Tibial nerve (tissue), 4 donors: ENCODE results near the gene UPK2. TPM values are rescaled to one million over a fixed set of nuclear protein-coding genes. Genes with fewer than 3 reads are reported as not detected.
A peak's percentile ranks its signal among the peaks of the same experiment; 100 is the strongest.

Experiments used
- DNase-seq, 2 donors: peaks; one replicate each; pipeline ENCODE4 v3.0.0-alpha.2; 2019; ENCODE audit warnings: low spot score in 2 of 2
- H3K27ac ChIP-seq, 4 donors: fragments of 200-600 bp; sonication (generic) in 3 of 4; one replicate each; pipeline ENCODE4 v1.5.1; 2017 to 2019; ENCODE audit warnings: mild to moderate bottlenecking in 1 of 4
- H3K27me3 ChIP-seq, 2 donors: fragments of 200-600 bp; sonication (generic) in 1 of 2; one replicate each; pipeline versions ENCODE4 v1.5.1 to v1.6.0; 2017 to 2019
- H3K36me3 ChIP-seq, 3 donors: fragments of 200-600 bp; sonication (generic); one replicate each; pipeline ENCODE4 v1.5.1; 2018 to 2019
- H3K4me1 ChIP-seq, 4 donors: fragments of 200-600 bp; sonication (generic) in 3 of 4; one replicate each; pipeline ENCODE4 v1.5.1; 2017 to 2019
- H3K4me3 ChIP-seq, 4 donors: fragments of 200-600 bp; sonication (generic) in 3 of 4; one replicate each; pipeline ENCODE4 v1.5.1; 2017 to 2019; ENCODE audit warnings: mild to moderate bottlenecking in 1 of 4, moderate library complexity in 1 of 4
- H3K9me3 ChIP-seq, 4 donors: fragments of 200-600 bp; sonication (generic) in 3 of 4; one replicate each; pipeline ENCODE4 v1.5.1; 2017 to 2019
- EP300 ChIP-seq, 2 donors: sonication (generic); formaldehyde crosslinking; IDR thresholded peaks; one replicate each; pipeline ENCODE4 v1.6.1; 2017; ENCODE audit warnings: antibody characterized with exemption in 2 of 2, mild to moderate bottlenecking in 1 of 2
- POLR2A ChIP-seq, 2 donors: fragments of 450-650 bp; IDR thresholded peaks; one replicate each; pipeline ENCODE4 v1.6.1; 2017; ENCODE audit warnings: antibody characterized with exemption in 2 of 2, mild to moderate bottlenecking in 2 of 2, moderate library complexity in 2 of 2
- WGBS, 2 donors: methylation state at CpG; one replicate each; pipeline ENCODE4 v1.1.5; 2018; 5-methylcytosine and 5-hydroxymethylcytosine counted together
- small RNA-seq: library from RNA; depleted of rRNA; stranded (forward); fragments of <200 nt; gene quantifications from one replicate; pipeline ENCODE3, GENCODE V24; 2016
- total RNA-seq, 4 donors: library from RNA; depleted of rRNA; stranded (reverse); fragments of >200 nt; gene quantifications; one replicate each; pipeline ENCODE4 v1.1.0, GENCODE V29; 2016
- TF ChIP-seq, protein P1 (sequence below), 5 experiments: fragments of 200-600 bp in 3 of 5; fragments of 450-650 bp in 2 of 5; sonication (generic) in 3 of 5; IDR thresholded peaks; one replicate each; pipeline ENCODE4 v1.5.1; 2016 to 2019; ENCODE audit warnings: antibody characterized with exemption in 5 of 5, mild to moderate bottlenecking in 3 of 5, moderate library complexity in 2 of 5

UPK2 gene
- total RNA-seq, 4 donors from 2014 or later, result not detected

DNA sequence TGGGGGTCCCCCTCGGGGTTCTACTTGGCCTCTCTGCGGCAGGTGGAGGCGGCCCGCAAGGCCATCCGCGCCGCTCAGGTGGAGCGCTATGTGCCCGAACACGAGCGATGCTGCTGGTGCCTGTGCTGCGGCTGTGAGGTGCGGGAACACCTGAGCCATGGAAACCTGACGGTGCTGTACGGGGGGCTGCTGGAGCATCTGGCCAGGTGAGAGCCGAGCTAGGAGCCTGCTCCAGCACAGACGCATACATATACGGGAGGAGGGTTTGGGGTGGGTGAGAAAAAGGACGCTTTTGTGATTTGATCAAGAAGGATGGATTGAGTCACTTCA lies 42.3 kb downstream of the UPK2 start:
- H3K27ac ChIP-seq, result peak overlapping the region; percentile 76 to 92 (median 84)
- H3K27me3 ChIP-seq, result no peaks in the 10 kb centered on the region
- H3K9me3 ChIP-seq, result no peaks in the 10 kb centered on the region
- no peak for DNase-seq
- TF ChIP-seq EP300 (IDR thresholded peaks at IDR 0.05) (no peak), POLR2A (IDR thresholded peaks at IDR 0.05) (no peak)
- TF ChIP-seq, protein P1, sequence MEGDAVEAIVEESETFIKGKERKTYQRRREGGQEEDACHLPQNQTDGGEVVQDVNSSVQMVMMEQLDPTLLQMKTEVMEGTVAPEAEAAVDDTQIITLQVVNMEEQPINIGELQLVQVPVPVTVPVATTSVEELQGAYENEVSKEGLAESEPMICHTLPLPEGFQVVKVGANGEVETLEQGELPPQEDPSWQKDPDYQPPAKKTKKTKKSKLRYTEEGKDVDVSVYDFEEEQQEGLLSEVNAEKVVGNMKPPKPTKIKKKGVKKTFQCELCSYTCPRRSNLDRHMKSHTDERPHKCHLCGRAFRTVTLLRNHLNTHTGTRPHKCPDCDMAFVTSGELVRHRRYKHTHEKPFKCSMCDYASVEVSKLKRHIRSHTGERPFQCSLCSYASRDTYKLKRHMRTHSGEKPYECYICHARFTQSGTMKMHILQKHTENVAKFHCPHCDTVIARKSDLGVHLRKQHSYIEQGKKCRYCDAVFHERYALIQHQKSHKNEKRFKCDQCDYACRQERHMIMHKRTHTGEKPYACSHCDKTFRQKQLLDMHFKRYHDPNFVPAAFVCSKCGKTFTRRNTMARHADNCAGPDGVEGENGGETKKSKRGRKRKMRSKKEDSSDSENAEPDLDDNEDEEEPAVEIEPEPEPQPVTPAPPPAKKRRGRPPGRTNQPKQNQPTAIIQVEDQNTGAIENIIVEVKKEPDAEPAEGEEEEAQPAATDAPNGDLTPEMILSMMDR (IDR thresholded peaks at IDR 0.05), result no peak
- WGBS, 2 donors, result 1 to 2% methylated on average over 15 to 19 of the region's 19 CpGs
- H3K36me3 ChIP-seq, result peaks cover 0 to 43% (median 9%) of the 10 kb centered on the region in 3 donors
- H3K4me3 ChIP-seq, result peak overlapping the region; percentile 83 to 96 (median 92)
- H3K4me1 ChIP-seq, result peaks cover 0 to 34% (median 20%) of the 10 kb centered on the region in 4 donors

DNA sequence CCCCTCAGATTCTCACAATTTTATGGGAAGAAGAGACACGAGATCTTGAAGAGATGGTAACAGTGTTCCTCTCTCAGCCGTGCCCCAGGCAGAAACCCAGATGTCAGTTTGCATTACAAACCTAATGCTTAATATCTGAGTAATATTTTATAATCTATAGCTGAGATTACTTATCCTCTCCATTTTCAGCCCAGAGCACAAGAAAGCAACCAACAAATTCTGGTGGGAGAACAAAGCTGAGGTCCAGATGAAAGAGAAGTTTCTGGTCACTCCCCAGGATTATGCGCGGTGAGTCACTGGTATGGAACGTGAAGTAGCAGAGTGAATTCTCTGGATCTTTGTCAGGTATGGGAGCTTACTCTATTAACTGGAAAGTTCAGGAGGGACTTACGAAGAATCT lies 42.7 kb downstream of the UPK2 start:
- no peak for DNase-seq
- no peak for TF ChIP-seq EP300 (IDR thresholded peaks at IDR 0.05)
- TF ChIP-seq, protein P1 (IDR thresholded peaks at IDR 0.05), result no peak
- 48 to 53% methylated on average over 6 of the region's 6 CpGs for WGBS, 2 donors

DNA sequence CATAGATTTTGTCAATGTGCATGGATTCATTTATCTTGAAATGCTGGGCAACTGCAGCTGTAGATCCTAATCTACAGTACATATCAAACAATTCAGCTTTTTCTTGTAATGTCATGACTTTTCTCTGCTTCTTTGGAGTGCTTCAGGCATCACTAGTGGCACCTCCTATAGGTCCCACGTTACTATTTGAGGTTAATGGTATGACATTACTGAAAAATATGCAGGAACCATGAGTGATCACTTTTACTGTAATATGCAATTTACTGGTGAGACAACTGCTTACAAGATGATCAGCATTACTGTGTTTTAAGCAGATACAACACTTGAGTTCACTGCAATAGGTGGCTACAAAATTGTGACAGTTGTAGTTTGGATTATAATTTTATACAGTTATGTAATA lies 44.8 kb downstream of the UPK2 start:
- 38 to 43% methylated on average over 1 of the region's 1 CpG for WGBS, 2 donors
- peaks cover 0 to 67% (median 9%) of the 10 kb centered on the region in 3 donors for H3K36me3 ChIP-seq
- H3K27ac ChIP-seq, result no peak overlapping the region
- H3K4me3 ChIP-seq, result no peak overlapping the region
- H3K4me1 ChIP-seq, result peaks cover 0 to 34% (median 20%) of the 10 kb centered on the region in 4 donors
- TF ChIP-seq EP300 (IDR thresholded peaks at IDR 0.05), result no peak
- TF ChIP-seq, protein P1 (IDR thresholded peaks at IDR 0.05), result no peak
- TF ChIP-seq POLR2A (IDR thresholded peaks at IDR 0.05), result no peak
- no peaks in the 10 kb centered on the region for H3K9me3 ChIP-seq
- no peak for DNase-seq
- no peaks in the 10 kb centered on the region for H3K27me3 ChIP-seq

More for the DNA sequence above, 42.7 kb downstream of the UPK2 start:
- Histone ChIP-seq H3K36me3 (peaks cover 0 to 48% (median 9%) of the 10 kb centered on the region in 3 donors), H3K9me3 (no peaks in the 10 kb centered on the region), H3K27me3 (no peaks in the 10 kb centered on the region), H3K27ac (peak overlapping the region in 3 of 4 donors; percentile 80 to 92 (median 89)), H3K4me3 (peak overlapping the region; percentile 83 to 96 (median 92)), H3K4me1 (peaks cover 0 to 34% (median 20%) of the 10 kb centered on the region in 4 donors)

- H3K36me3 ChIP-seq, result peaks cover 0 to 92% (median 18%) of the 10 kb centered on the region in 3 donors
- H3K4me1 ChIP-seq, result no peaks in the 10 kb centered on the region
- TF ChIP-seq POLR2A (IDR thresholded peaks at IDR 0.05), result no peak
- TF ChIP-seq, protein P1 (IDR thresholded peaks at IDR 0.05), result no peak
- TF ChIP-seq EP300 (IDR thresholded peaks at IDR 0.05), result no peak
- WGBS, 2 donors, result 83 to 86% methylated on average over 4 of the region's 4 CpGs
- no peaks in the 10 kb centered on the region for H3K27me3 ChIP-seq
- no peak overlapping the region for H3K4me3 ChIP-seq
- H3K27ac ChIP-seq, result no peak overlapping the region
- no peak for DNase-seq
- no peaks in the 10 kb centered on the region for H3K9me3 ChIP-seq
Observed at GRCh38 chr11:119006656-119007055, 50.6 kb downstream of the UPK2 start.

Small RNAs within 50 kb of the gene (small RNA-seq; reads per million reads assigned to genes)
- gene AP003392.2, result not detected
- gene MIR4492, result not detected
- gene RF00017, result not detected
- gene RF00019, result not detected
- not detected for gene RN7SL688P

Other genes with a start within 250 kb of the UPK2 start
- 100 to 1,000 TPM in 3 of 4 donors, 10 to 100 TPM in 1; 75.6 to 108 (median 107) TPM for gene DDX6, start 165.1 kb upstream of the UPK2 start, total RNA-seq
- not detected for gene CXCR5, start 72.4 kb upstream of the UPK2 start, total RNA-seq
- gene BCL9L, start 30.4 kb upstream of the UPK2 start, total RNA-seq, result 10 to 100 TPM; 15.7 to 36.0 (median 28.5) TPM
- not detected for gene FOXR1, start 15.5 kb downstream of the UPK2 start, total RNA-seq
- 100 to 1,000 TPM in 1 of 4 donors, 10 to 100 TPM in 3; 77.3 to 158 (median 88.0) TPM for gene CENATAC, start 41.8 kb downstream of the UPK2 start, total RNA-seq
- gene RPS25, start 62.0 kb downstream of the UPK2 start, total RNA-seq, result 1,000 to 10,000 TPM; 1,034 to 1,871 (median 1,524) TPM
- 10 to 100 TPM; 64.7 to 92.0 (median 81.8) TPM for gene TRAPPC4, start 62.5 kb downstream of the UPK2 start, total RNA-seq
- gene SLC37A4, start 74.6 kb downstream of the UPK2 start, total RNA-seq, result 10 to 100 TPM; 24.6 to 32.2 (median 29.2) TPM
- 100 to 1,000 TPM in 1 of 4 donors, 10 to 100 TPM in 3; 78.1 to 102 (median 91.3) TPM for gene HYOU1, start 100.9 kb downstream of the UPK2 start, total RNA-seq
- gene VPS11, start 111.5 kb downstream of the UPK2 start, total RNA-seq, result 10 to 100 TPM; 25.8 to 54.9 (median 37.1) TPM
- 10 to 100 TPM in 3 of 4 donors, 1 to 10 TPM in 1; 6.7 to 18.3 (median 10.6) TPM for gene HMBS, start 128.6 kb downstream of the UPK2 start, total RNA-seq
- gene DPAGT1, start 145.6 kb downstream of the UPK2 start, total RNA-seq, result 10 to 100 TPM; 20.7 to 33.9 (median 23.5) TPM
- 10 to 100 TPM; 11.4 to 13.8 (median 12.3) TPM for gene C2CD2L, start 151.0 kb downstream of the UPK2 start, total RNA-seq
- 10 to 100 TPM; 21.9 to 36.1 (median 27.0) TPM for gene HINFP, start 165.3 kb downstream of the UPK2 start, total RNA-seq
- under 1 TPM in 2 of 4 donors, not detected in 2; under 0.01 to 0.30 TPM for gene ABCG4, start 192.8 kb downstream of the UPK2 start, total RNA-seq
- 10 to 100 TPM; 16.0 to 27.7 (median 20.5) TPM for gene NLRX1, start 212.4 kb downstream of the UPK2 start, total RNA-seq
- gene NHERF4, start 229.2 kb downstream of the UPK2 start, total RNA-seq, result under 1 TPM in 1 of 4 donors, not detected in 3; 0.30 TPM